ENCODE data around the gene CLEC4E. TPM values are rescaled to one million over a fixed set of nuclear protein-coding genes. Genes with fewer than 3 reads are reported as not detected.

The CLEC4E gene
- total RNA-seq, 1 donor from 2014 or later, result 0.41 TPM

Other genes starting within 250 kb of the CLEC4E start
- not detected in 2 replicates for gene CLEC6A, start 84.9 kb downstream of the CLEC4E start, total RNA-seq
- not detected in 2 replicates for gene CLEC4D, start 27.4 kb downstream of the CLEC4E start, total RNA-seq
- gene AICDA, start 72.0 kb upstream of the CLEC4E start, total RNA-seq, result not detected in 2 replicates
- 0.92 TPM in 1 of 2 replicates, not detected in the other for gene MFAP5, start 121.9 kb upstream of the CLEC4E start, total RNA-seq
- 30.1 and 63.9 TPM in 2 replicates for gene RIMKLB, start 157.1 kb upstream of the CLEC4E start, total RNA-seq

Data from glomerular endothelial cell (primary cell).